D341Med (cell line): ENCODE data around the gene NUBP1.
"Not testable (repeated sequence)": the region's sequence is repeated elsewhere in the genome, so short reads cannot be mapped to it uniquely, and the experiment has no call there.

ENCODE experiments used
- DNase-seq: peaks from one replicate; pipeline ENCODE4 v3.0.0; 2012; ENCODE audit warnings: low spot score

NUBP1 gene

GRCh38 chr16:10751291-10751697 lies 7.7 kb downstream of the NUBP1 start:
- DNase-seq = no peak

DNA sequence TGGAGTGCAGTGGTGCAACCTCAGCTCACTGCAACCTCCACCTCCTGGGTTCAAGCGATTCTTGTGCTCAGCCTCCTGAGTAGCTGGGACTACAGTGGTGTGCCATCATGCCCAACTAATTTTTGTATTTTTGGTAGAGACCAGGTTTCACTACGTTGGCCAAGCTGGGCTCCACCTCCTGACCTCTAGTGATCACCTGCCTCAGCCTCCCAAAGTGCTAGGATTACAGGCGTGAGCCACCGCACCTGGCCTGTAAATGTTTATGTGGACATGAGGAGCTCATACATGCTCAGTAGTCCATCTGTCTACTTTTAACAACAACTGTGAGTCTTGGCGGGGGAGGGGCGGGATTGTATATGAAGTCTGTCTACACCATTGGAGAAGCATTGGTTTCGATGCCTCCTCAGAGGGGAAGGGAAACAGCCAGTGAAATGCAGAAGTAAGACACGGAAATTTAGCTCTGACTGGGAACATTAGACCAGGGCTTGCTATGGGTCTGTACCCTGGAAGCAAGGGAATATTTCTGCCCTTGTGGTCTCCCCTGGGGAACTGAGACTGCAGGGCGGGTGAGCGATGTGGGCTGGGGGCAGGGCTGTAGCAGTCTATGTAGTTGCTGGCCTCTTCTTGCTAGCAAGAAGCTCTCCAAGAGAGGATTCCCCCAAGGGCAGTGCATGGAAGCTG lies 9.3 kb downstream of the NUBP1 start:
- no peak for DNase-seq

- DNase-seq = no peak
These were observed 10.0 kb downstream of the NUBP1 start for GRCh38 chr16:10753670-10754069.

GRCh38 chr16:10754941-10755340 lies 11.3 kb downstream of the NUBP1 start:
- DNase-seq = no peak

DNA sequence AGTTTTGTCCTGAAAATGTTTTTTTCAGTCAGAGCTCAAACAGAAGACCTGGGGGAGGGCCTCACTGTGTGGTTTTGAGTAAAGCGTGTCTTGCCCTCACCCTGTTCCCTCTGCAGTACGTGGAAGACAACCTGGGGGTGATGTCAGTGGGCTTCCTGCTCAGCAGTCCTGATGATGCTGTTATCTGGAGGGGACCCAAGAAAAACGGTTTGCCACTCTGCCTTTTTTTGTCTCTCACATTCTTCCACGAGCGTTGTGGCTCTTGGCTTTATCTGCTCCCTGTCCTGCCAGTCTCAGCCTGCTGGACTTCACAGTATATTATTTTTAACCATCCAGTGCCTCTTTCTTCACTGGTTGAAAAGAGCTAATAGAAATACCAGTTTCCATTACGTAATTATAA lies 12.9 kb downstream of the NUBP1 start:
- DNase-seq = no peak

DNA sequence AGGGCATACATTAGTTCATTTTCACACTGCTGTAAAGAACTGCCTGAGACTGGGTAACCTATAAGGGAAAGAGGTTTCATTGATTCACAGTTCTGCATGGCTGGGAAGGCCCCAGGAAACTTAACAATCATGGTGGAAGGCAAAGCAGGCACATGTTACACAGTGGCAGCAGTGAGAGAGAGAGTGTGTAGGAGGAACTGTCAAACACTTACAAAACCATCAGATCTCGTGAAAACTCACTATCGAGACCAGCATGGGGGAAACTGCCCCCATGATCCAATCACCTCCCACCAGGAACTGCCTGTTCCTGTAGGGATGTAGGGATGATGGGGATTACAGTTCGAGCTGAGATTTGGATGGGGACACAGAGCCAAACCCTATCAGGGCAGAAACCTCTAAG lies 17.2 kb downstream of the NUBP1 start:
- DNase-seq = no peak

DNA sequence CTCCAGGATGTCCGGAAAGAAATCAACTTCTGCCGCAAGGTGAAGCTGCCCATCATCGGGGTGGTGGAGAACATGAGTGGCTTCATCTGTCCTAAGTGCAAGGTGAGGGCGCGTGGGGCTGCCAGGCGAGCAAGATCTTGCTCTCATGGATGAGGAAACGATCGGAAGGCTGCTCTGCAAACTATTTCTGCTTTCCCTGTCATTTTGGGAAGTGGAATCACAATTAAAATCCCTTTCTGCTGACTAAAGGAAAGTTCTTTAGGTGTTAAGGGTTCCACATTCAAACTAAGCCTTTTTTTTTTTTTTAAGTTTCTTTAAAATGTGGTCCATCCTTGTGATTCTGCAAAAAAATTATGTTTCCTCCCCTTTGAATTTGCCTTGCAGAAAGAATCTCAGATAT lies 17.7 kb downstream of the NUBP1 start:
- no peak for DNase-seq

- DNase-seq = no peak
These were observed 18.8 kb downstream of the NUBP1 start for GRCh38 chr16:10762336-10763016.

- DNase-seq = no peak
These were observed 19.8 kb downstream of the NUBP1 start for GRCh38 chr16:10763456-10763855.

DNA sequence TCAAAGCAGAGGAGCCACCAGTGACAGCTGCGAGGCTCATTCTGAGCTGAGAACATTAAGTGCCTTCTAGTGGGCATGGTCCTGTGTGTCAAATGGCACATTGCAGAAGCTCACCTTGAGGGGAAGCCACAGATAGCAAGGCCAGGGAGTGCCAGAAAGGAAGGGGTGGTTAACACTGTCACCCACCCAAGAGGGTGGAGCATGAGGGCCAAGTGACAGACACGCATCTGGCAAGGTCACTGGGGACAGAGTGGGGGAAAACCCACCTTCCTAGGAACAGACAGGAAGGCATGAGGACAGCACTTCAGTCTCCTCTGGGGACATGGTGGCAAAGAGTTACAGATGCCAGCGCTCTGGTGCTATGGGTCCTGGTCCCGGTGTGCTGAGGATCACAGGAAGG lies 22.1 kb downstream of the NUBP1 start:
- DNase-seq = no peak

DNA sequence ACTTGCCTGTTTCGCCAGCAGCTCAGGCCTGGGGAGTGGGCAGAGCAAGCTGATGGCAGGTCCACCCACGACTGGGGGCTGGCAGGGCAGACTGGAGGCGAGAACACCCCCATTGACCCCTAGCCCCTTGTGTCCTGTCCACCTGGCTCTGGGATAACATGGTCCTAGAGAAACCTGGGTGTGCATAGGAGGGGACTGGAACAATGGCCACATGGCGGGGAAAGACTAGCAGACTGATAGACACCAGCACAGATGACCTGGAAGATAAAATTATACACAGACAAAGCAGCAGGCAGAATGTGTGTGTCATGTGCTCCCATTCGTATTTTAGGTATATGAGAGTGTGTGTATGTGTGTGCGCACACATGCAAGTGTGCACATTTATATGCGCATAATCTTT lies 23.5 kb downstream of the NUBP1 start:
- no peak for DNase-seq

DNA sequence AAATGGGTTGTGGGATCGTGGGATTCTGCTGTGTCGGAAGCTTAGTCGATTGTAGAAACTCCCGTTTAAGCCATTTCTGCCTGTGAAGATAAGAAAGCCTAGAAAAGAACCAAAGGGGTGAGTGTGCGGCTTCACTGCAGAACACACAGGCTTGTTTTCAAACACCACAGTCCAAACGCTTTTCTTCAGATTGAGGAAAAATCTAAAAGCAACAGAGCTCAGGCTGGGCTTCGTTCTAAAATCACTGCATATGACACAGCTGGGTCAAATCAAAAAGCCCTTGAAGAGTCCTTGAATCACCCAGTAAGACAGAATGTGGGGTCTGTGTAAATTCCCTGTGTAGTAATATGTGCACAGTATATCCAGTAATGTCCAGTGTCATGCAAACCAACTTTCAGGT lies 25.7 kb downstream of the NUBP1 start:
- no peak for DNase-seq

DNA sequence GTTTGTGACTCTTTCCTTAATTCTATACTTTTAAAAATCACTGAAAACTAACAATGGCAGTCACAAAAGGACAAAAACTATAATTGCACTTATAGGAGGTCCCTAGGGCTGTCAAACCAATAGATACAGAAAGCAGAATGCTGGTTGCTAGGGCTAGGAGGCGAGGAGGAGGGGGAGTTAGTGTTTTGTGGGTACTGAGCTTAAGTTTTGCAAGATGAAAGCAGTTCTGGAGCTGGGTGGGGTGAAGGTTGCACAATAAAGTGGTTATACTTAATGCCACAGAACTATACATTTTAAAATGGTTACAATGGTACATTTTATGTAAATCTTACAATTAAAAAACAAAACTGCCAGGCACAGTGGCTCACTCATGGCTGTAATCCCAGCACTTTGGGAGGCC lies 27.3 kb downstream of the NUBP1 start:
- DNase-seq = no peak

DNA sequence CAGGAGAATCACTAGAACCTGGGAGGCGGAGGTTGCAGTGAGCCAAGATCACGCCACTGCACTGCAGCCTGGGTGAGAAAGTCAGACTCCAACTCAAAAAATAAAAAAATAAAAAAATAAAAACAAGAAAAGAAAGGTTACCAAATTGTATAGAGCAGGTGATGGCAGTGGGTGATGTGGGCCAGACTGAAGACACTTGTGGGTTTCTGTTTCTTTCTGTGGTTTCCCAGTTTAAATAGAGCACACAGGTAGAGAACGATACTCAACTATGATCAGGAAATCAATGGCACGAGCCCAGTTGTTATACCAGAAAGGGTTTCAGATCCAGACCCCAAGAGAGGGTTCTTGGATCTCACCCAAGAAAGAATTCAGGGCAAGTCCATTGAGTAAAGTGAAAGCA lies 32.6 kb downstream of the NUBP1 start:
- DNase-seq = no peak

- DNase-seq = not testable (repeated sequence)
These were observed 33.3 kb downstream of the NUBP1 start for GRCh38 chr16:10776923-10777322.

- DNase-seq = no peak
These were observed 33.7 kb downstream of the NUBP1 start for GRCh38 chr16:10777356-10777755.

- not testable (repeated sequence) for DNase-seq
These were observed 36.3 kb downstream of the NUBP1 start for GRCh38 chr16:10779908-10780307.

DNA sequence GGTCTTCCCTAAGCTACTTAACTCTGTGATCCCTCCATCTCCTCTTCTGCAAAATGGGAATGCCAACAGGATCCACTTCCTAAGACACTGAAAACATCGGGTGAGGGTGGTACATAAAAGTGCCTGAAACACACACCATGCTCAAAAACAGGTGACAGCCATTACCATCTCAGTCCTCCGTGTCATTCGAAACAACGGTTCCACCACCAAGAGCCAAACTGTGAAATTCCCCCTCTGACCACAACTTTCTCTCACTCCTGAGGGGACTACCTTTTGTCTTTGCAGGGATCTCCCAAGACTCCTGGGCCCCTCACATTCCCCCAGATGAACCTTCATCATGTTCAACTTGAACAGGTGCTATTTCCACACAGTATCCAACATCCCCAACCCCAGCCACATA lies 37.0 kb downstream of the NUBP1 start:
- no peak for DNase-seq

DNA sequence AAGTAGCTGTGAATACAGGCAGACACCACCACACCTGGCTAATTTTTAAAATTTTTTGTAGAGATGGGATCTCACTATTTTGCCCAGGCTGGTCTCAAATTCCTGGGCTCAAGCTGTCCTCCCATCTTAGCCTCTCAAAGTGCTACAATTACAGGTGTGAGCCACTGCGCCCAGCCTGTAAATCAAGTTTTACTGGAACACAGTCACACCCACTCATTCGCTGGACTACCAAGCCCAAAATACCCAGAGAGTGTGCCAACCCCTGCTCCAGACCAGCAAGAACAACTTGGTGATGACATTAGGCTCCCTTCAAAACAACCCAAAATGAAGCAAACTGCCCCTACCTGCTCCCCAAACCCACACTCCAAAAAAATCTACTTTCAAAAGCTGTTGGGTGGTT lies 39.0 kb downstream of the NUBP1 start:
- DNase-seq = no peak

DNA sequence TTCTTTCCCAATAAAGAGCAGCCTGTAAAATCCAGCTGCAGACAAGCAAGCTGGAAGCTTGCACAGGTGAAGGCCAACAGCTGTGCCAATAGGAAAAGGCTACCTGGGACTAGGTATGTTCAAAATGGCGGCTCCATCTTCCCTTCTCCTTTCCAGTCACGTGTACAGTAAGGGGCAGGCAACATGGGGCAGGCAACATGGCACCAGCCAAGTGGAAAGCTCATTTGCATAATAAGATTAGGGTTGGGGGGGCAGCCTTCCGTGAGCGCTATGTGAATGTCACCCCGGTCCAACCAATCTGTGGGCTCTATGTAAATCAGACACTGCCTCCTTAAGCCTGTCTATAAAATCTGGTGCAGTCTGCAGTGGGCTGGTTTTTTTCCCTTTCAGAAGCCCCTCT lies 43.7 kb downstream of the NUBP1 start:
- peak; percentile 85 for DNase-seq

DNA sequence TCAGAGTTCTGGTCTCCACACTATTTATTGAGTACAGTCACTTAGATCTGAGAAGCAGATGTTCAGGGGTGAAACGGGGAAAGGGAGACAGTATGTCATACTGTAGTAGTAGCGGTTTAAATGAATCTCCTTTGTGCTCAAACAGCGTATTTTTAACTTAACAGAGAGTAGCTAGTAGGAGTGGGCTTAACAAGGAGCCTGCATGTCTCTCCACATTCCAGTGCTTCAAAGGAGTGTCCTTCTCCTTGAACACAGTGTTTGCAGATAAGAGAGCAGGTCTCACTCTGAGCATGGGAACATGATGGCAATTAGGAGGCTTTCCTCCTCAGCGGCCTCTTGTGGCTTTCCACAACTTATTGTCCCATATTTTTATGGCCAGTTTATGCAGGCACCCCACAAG lies 45.0 kb downstream of the NUBP1 start:
- DNase-seq = not testable (repeated sequence)

DNA sequence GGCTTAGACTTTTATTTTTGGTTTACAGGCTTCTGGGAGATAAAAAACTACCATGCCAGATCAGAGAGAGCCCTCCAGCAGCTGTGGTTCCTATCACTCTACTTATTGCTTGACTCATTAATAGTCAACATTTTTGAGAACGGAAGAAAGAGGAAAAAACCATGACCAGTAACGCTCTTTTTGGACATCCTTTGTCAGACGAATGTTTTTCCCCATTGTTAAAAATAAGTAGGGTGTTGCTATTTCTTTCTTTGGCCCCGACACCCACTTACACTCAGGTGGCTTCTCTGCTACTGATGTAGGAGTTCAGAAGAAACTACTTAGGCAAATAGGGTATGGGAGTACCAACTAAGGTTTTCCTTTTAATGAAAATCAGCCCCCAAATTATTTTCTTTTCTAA lies 47.4 kb downstream of the NUBP1 start:
- no peak for DNase-seq

GRCh38 chr16:10799736-10800135 lies 56.1 kb downstream of the NUBP1 start:
- DNase-seq = no peak

DNA sequence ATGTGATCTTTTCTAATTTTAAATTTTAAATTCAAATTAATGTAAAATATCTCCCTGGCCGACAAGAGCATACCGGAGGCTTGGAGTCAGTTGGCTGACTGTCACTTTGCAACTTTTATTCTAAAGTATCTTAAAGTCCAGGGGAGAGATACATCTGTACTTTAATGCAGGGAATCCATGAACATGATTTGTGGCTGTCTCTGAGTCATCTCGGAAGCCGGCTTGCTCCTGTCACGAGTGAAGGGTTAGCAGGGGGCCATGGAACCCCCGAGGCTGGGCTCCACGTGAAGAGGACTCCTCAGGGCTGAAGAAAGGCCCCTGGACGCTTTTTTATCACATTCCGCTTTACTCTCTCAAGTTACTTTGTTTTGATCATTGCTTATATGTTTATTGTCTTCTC lies 61.7 kb downstream of the NUBP1 start:
- no peak for DNase-seq
